ENCODE measurements around the gene SEC61B.
A peak's percentile ranks its signal among the peaks of the same experiment; 100 is the strongest.

Gene SEC61B

DNA sequence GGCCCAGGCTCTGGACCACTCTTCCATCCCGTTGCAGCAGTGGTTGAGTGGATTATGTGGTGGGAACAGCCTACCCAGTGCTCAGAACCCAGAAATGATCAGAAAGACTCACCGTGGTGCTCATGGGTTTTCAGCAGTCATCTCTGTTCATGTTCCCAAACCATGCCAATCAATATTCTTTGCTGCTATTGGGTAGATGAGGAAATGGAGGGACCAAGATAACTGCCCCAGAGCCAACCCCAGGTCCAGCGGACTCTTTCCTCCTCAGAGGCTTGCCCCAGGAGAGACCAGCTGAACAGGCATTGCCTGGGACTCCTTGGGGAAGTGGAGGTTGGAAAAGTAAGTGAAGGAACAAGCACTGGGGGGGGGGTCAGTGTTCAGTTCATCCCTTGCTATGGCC lies 38.5 kb upstream of the SEC61B start:
- H3K9ac ChIP-seq (ENCODE audit: low read depth, low read length) = peak overlapping the region; percentile 53
- no peak overlapping the region for H3K4me2 ChIP-seq (ENCODE audit: low read length)

DNA sequence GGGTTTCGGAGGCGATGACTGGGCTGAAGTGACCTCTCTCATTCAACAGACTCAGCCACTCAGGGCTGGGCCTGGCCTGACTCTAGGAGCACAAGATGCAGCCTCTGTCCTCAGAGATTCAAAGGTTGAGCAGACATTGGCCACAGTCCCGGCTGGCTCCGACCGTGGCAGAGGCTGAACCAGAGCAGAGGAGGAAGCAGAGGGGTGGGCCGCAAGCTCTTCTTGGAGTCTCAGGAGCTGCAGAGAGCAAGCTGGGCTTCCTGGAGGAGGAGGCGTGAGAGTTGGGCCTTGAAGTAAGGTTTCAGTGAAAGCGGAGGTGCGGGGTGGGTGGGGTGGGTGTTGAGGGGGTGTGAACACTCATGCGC lies 38.0 kb upstream of the SEC61B start:
- no peak overlapping the region for H3K4me3 ChIP-seq (ENCODE audit: low read length)
- H3K9me3 ChIP-seq (replicated peaks; ENCODE audit: low read length) = no peaks in the 10 kb centered on the region
- H3K4me2 ChIP-seq (ENCODE audit: low read length) = no peak overlapping the region
- no peaks in the 10 kb centered on the region for H3K36me3 ChIP-seq (ENCODE audit: insufficient read depth, low read length)
- peaks cover 10% of the 10 kb centered on the region for H3K4me1 ChIP-seq (ENCODE audit: control insufficient read depth, insufficient read depth, low read length)
- peak overlapping the region; percentile 53 for H3K9ac ChIP-seq (ENCODE audit: low read depth, low read length)
- peaks cover 16% of the 10 kb centered on the region for H3K27me3 ChIP-seq (ENCODE audit: control insufficient read depth, insufficient read depth, low read length)

More for the DNA sequence above, 38.5 kb upstream of the SEC61B start:
- Histone ChIP-seq H3K36me3 (ENCODE audit: insufficient read depth, low read length) (no peaks in the 10 kb centered on the region), H3K4me3 (ENCODE audit: low read length) (no peak overlapping the region), H3K27me3 (ENCODE audit: control insufficient read depth, insufficient read depth, low read length) (peaks cover 11% of the 10 kb centered on the region), H3K9me3 (replicated peaks; ENCODE audit: low read length) (no peaks in the 10 kb centered on the region), H3K4me1 (ENCODE audit: control insufficient read depth, insufficient read depth, low read length) (peaks cover 10% of the 10 kb centered on the region)

DNA sequence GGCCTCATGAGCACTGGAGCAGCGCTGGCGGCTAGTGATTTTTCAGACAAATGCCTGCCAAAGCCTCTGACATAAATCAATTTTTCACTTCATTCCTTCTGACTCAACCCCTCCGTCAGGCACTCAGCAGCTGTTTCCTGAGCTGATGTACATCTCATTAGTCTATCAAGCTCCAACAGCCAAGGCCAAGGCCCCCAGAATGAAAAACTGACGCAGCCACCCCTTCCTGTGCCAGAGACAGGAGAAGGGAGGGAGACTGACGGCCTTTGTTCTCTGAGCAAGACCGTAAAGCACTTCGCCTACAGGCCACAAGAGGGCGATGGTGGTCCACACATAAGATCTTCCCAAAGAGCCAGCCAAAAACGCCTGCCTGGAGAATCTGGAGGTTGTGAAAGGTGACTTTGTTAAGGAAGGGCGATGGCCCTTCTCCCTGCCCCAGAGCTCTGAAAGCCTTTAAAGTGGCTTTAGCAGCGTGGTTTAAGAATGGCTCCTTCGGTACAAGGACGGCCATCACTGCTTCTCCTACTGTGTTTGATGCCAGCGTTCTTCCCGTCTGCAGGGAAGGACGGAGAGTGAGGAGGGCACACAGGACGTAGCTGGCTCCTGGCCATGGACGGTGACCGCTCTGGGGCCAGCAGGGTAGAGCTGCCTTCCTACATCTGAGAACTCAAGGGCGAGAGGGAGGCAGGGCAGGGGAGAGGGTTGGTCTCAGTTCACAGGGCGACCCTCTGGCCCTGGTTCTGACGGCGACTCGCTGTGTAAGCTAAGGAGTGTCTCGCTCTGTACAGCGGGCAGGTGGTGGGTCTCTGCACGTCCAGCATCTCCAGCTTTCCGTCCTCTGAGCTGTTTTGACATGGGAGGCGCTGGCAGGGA lies 37.4 kb upstream of the SEC61B start:
- Histone ChIP-seq H3K4me2 (ENCODE audit: low read length) (peak overlapping the region; percentile 87), H3K4me3 (ENCODE audit: low read length) (peak overlapping the region; percentile 65), H3K36me3 (ENCODE audit: insufficient read depth, low read length) (no peaks in the 10 kb centered on the region), H3K4me1 (ENCODE audit: control insufficient read depth, insufficient read depth, low read length) (peaks cover 10% of the 10 kb centered on the region), H3K9ac (ENCODE audit: low read depth, low read length) (peak overlapping the region; percentile 53), H3K9me3 (replicated peaks; ENCODE audit: low read length) (no peaks in the 10 kb centered on the region), H3K27me3 (ENCODE audit: control insufficient read depth, insufficient read depth, low read length) (peaks cover 14% of the 10 kb centered on the region)

DNA sequence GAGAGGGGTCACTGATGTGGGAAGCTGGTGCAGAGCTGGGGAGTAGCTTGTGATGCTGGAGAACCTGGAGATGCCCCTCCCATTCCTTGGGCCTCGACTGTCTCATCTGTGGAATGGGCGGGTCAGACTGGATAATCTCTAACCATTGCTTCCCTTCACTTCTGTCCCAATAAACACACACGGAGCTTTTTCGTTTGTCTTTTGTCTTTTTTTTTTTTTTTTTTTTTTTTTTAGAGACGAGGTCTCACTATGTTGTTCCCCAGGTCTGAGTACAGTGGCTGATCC lies 36.8 kb upstream of the SEC61B start:
- H3K4me3 ChIP-seq (ENCODE audit: low read length) = peak overlapping the region; percentile 65
- H3K9ac ChIP-seq (ENCODE audit: low read depth, low read length) = peak overlapping the region; percentile 51
- no peaks in the 10 kb centered on the region for H3K9me3 ChIP-seq (replicated peaks; ENCODE audit: low read length)
- no peaks in the 10 kb centered on the region for H3K36me3 ChIP-seq (ENCODE audit: insufficient read depth, low read length)
- peaks cover 14% of the 10 kb centered on the region for H3K4me1 ChIP-seq (ENCODE audit: control insufficient read depth, insufficient read depth, low read length)
- H3K4me2 ChIP-seq (ENCODE audit: low read length) = peak overlapping the region; percentile 87
- peaks cover 14% of the 10 kb centered on the region for H3K27me3 ChIP-seq (ENCODE audit: control insufficient read depth, insufficient read depth, low read length)

DNA sequence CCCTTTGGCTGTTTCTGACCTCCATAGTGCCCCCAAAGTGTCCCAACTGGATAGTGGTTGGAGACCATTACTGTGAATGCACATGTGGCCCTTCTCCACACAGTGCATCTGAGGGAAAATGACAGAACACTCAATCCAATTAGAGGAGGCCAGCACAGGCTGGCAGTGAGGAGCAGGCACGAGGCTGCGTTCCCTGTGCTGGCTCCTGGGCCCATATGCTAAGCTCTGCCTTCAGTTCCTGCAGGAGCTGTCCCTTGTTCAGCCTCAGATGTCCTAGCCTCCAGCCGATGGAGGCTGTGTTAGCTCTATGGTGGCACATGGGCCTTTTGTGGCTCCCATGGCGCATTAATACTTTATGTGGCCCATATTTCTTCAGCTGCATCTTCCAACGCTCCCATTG lies 36.1 kb upstream of the SEC61B start:
- no peaks in the 10 kb centered on the region for H3K9me3 ChIP-seq (replicated peaks; ENCODE audit: low read length)
- H3K4me1 ChIP-seq (ENCODE audit: control insufficient read depth, insufficient read depth, low read length) = peaks cover 14% of the 10 kb centered on the region
- no peak overlapping the region for H3K4me3 ChIP-seq (ENCODE audit: low read length)
- H3K4me2 ChIP-seq (ENCODE audit: low read length) = no peak overlapping the region
- H3K36me3 ChIP-seq (ENCODE audit: insufficient read depth, low read length) = no peaks in the 10 kb centered on the region
- peaks cover 19% of the 10 kb centered on the region for H3K27me3 ChIP-seq (ENCODE audit: control insufficient read depth, insufficient read depth, low read length)
- no peak overlapping the region for H3K9ac ChIP-seq (ENCODE audit: low read depth, low read length)

DNA sequence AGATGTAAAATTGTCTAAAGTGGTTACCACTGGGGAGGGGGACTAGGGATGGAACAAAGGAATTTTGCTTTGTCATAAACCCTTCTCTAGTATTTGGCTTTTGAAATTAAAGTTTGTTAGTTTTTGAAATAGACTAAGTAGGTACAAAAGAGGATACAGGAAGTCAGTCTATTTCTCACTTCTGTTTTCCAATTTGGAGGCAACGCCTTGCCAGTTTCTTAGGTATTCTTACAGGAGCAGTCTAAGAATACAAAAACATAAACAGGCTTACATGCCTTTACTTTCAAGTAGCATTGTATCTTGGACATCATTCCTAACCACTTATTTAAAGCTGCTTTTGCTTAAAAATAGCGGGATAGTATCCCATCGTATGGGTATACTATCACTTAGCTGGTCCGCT lies 34.8 kb upstream of the SEC61B start:
- Histone ChIP-seq H3K4me1 (ENCODE audit: control insufficient read depth, insufficient read depth, low read length) (peaks cover 14% of the 10 kb centered on the region), H3K4me2 (ENCODE audit: low read length) (no peak overlapping the region), H3K4me3 (ENCODE audit: low read length) (no peak overlapping the region), H3K36me3 (ENCODE audit: insufficient read depth, low read length) (no peaks in the 10 kb centered on the region), H3K9ac (ENCODE audit: low read depth, low read length) (no peak overlapping the region), H3K27me3 (ENCODE audit: control insufficient read depth, insufficient read depth, low read length) (peaks cover 25% of the 10 kb centered on the region), H3K9me3 (replicated peaks; ENCODE audit: low read length) (no peaks in the 10 kb centered on the region)

- no peak overlapping the region for H3K4me3 ChIP-seq (ENCODE audit: low read length)
- peaks cover 10% of the 10 kb centered on the region for H3K4me1 ChIP-seq (ENCODE audit: control insufficient read depth, insufficient read depth, low read length)
- H3K27me3 ChIP-seq (ENCODE audit: control insufficient read depth, insufficient read depth, low read length) = peaks cover 25% of the 10 kb centered on the region
- no peak overlapping the region for H3K4me2 ChIP-seq (ENCODE audit: low read length)
- no peaks in the 10 kb centered on the region for H3K9me3 ChIP-seq (replicated peaks; ENCODE audit: low read length)
- no peaks in the 10 kb centered on the region for H3K36me3 ChIP-seq (ENCODE audit: insufficient read depth, low read length)
- no peak overlapping the region for H3K9ac ChIP-seq (ENCODE audit: low read depth, low read length)
Measured at GRCh38 chr9:99189186-99189585, 32.9 kb upstream of the SEC61B start.

DNA sequence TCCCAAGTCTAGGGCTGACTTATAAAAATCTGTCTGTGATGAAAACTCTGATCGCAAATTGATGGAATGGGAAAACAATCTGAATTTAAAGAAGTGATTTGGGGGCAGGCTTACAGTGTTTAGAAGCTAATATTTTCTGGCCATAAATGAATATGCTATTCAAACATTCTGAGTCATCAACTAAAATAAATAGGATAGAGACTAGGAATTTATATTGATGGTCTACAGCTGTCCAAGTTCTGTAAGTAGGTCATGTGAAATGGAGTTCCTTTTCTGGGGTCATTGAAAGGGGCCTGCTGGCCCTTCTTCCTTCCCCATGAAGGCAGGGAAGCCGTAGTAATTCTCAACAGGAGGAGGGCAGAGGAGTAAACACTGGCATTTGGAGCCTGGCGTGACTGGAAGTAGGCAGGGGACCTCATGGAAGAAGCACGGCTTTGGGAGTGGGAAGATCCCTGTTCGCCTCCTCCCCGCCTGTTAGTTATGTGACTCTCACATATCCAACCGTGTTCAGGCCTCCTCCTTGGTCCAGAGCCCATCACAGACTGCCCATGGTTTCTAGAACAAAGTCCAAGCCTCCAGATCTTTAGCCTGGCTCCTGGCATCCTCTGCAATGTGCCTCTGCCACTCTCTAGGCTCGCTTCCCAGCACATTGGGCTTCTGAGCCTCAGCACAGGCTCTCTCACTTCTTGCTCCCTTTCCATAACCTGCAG lies 32.0 kb upstream of the SEC61B start:
- H3K9me3 ChIP-seq (replicated peaks; ENCODE audit: low read length) = no peaks in the 10 kb centered on the region
- H3K27me3 ChIP-seq (ENCODE audit: control insufficient read depth, insufficient read depth, low read length) = peaks cover 25% of the 10 kb centered on the region
- no peak overlapping the region for H3K4me3 ChIP-seq (ENCODE audit: low read length)
- peaks cover 5% of the 10 kb centered on the region for H3K4me1 ChIP-seq (ENCODE audit: control insufficient read depth, insufficient read depth, low read length)
- H3K36me3 ChIP-seq (ENCODE audit: insufficient read depth, low read length) = no peaks in the 10 kb centered on the region
- H3K4me2 ChIP-seq (ENCODE audit: low read length) = no peak overlapping the region
- no peak overlapping the region for H3K9ac ChIP-seq (ENCODE audit: low read depth, low read length)

GRCh38 chr9:99190597-99191283 lies 31.3 kb upstream of the SEC61B start:
- no peak overlapping the region for H3K9ac ChIP-seq (ENCODE audit: low read depth, low read length)
- peaks cover 4% of the 10 kb centered on the region for H3K4me1 ChIP-seq (ENCODE audit: control insufficient read depth, insufficient read depth, low read length)
- no peak overlapping the region for H3K4me3 ChIP-seq (ENCODE audit: low read length)
- no peaks in the 10 kb centered on the region for H3K36me3 ChIP-seq (ENCODE audit: insufficient read depth, low read length)
- no peak overlapping the region for H3K4me2 ChIP-seq (ENCODE audit: low read length)
- peaks cover 25% of the 10 kb centered on the region for H3K27me3 ChIP-seq (ENCODE audit: control insufficient read depth, insufficient read depth, low read length)
- no peaks in the 10 kb centered on the region for H3K9me3 ChIP-seq (replicated peaks; ENCODE audit: low read length)

DNA sequence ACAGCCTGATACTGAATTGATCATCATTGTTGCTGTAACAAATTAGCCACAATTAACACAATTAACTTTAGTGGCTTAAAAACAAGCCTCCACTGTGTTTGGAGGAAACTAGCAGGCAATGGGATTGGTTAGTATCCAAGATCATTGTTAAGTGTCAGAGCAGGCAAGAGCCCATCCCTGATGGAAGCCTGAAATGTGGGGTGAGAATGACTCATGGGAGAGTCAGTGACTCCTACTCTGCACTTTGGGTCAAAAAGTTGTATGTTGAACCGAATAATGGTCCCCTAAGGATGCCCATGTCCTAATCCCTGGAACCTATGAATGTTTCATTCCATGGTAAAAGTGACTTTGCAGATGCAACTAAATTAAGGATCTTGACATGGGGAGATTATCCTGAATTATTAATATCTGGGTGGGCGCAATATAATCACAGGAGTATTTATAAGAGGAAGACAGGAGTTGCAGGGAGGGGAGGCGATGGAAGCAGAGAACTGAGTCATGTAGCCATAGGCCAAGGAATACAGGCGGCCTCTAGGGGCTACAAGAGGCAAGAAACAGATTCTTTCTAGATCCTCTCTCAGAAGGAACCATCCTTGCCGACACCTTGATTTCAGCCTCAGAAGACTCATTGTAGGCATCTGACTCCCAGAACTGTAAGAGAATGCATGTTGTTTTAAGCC lies 29.2 kb upstream of the SEC61B start:
- Histone ChIP-seq H3K4me3 (ENCODE audit: low read length) (no peak overlapping the region), H3K27me3 (ENCODE audit: control insufficient read depth, insufficient read depth, low read length) (peaks cover 25% of the 10 kb centered on the region), H3K36me3 (ENCODE audit: insufficient read depth, low read length) (no peaks in the 10 kb centered on the region), H3K4me1 (ENCODE audit: control insufficient read depth, insufficient read depth, low read length) (peaks cover 4% of the 10 kb centered on the region), H3K9ac (ENCODE audit: low read depth, low read length) (no peak overlapping the region), H3K4me2 (ENCODE audit: low read length) (no peak overlapping the region), H3K9me3 (replicated peaks; ENCODE audit: low read length) (no peaks in the 10 kb centered on the region)

GRCh38 chr9:99193466-99193821 lies 28.6 kb upstream of the SEC61B start:
- Histone ChIP-seq H3K4me2 (ENCODE audit: low read length) (no peak overlapping the region), H3K27me3 (ENCODE audit: control insufficient read depth, insufficient read depth, low read length) (peaks cover 27% of the 10 kb centered on the region), H3K36me3 (ENCODE audit: insufficient read depth, low read length) (no peaks in the 10 kb centered on the region), H3K4me3 (ENCODE audit: low read length) (no peak overlapping the region), H3K9me3 (replicated peaks; ENCODE audit: low read length) (no peaks in the 10 kb centered on the region), H3K9ac (ENCODE audit: low read depth, low read length) (no peak overlapping the region), H3K4me1 (ENCODE audit: control insufficient read depth, insufficient read depth, low read length) (peaks cover 4% of the 10 kb centered on the region)
